ENCODE results near the gene FBXO46.
A peak's percentile ranks its signal among the peaks of the same experiment; 100 is the strongest.

The FBXO46 gene

GRCh38 chr19:45677351-45678230 is 53.1 kb downstream of the FBXO46 start:
- H3K4me1 ChIP-seq (ENCODE audit: control insufficient read depth, insufficient read depth, low read length), result 0 out of 2 replicates have a peak, but pooled peaks cover 3% of the 10 kb centered on the region
- peaks cover 8% of the 10 kb centered on the region for H3K27me3 ChIP-seq (ENCODE audit: control insufficient read depth, insufficient read depth, low read length)
- peak overlapping the region; percentile 45 for H3K27ac ChIP-seq (ENCODE audit: low read depth, low read length)
- H3K9me3 ChIP-seq (ENCODE audit: control insufficient read depth, insufficient read depth, low read length), result no peaks in the 10 kb centered on the region
- H3K36me3 ChIP-seq (ENCODE audit: control insufficient read depth, insufficient read depth, low read length), result no peaks in the 10 kb centered on the region
- peak overlapping the region; percentile 78 for H3K4me3 ChIP-seq (ENCODE audit: low read depth, low read length)
- H3K9ac ChIP-seq (ENCODE audit: low read depth, low read length), result peak overlapping the region; percentile 35; the same call in 1 of the 2 replicates

GRCh38 chr19:45676851-45677263 is 53.8 kb downstream of the FBXO46 start:
- H3K9ac ChIP-seq (ENCODE audit: low read depth, low read length), result no peak overlapping the region
- no peaks in the 10 kb centered on the region for H3K9me3 ChIP-seq (ENCODE audit: control insufficient read depth, insufficient read depth, low read length)
- H3K27me3 ChIP-seq (ENCODE audit: control insufficient read depth, insufficient read depth, low read length), result peaks cover 8% of the 10 kb centered on the region
- 0 out of 2 replicates have a peak, but pooled peaks cover 3% of the 10 kb centered on the region for H3K4me1 ChIP-seq (ENCODE audit: control insufficient read depth, insufficient read depth, low read length)
- peak overlapping the region; percentile 12 for H3K27ac ChIP-seq (ENCODE audit: low read depth, low read length)
- H3K36me3 ChIP-seq (ENCODE audit: control insufficient read depth, insufficient read depth, low read length), result no peaks in the 10 kb centered on the region
- H3K4me3 ChIP-seq (ENCODE audit: low read depth, low read length), result peak overlapping the region; percentile 78

GRCh38 chr19:45674946-45675345 is 55.8 kb downstream of the FBXO46 start:
- Histone ChIP-seq H3K4me3 (ENCODE audit: low read depth, low read length) (no peak overlapping the region), H3K27me3 (ENCODE audit: control insufficient read depth, insufficient read depth, low read length) (peaks cover 16% of the 10 kb centered on the region), H3K9me3 (ENCODE audit: control insufficient read depth, insufficient read depth, low read length) (no peaks in the 10 kb centered on the region), H3K9ac (ENCODE audit: low read depth, low read length) (no peak overlapping the region), H3K4me1 (ENCODE audit: control insufficient read depth, insufficient read depth, low read length) (0 out of 2 replicates have a peak, but pooled peaks cover 7% of the 10 kb centered on the region), H3K27ac (ENCODE audit: low read depth, low read length) (no peak overlapping the region), H3K36me3 (ENCODE audit: control insufficient read depth, insufficient read depth, low read length) (no peaks in the 10 kb centered on the region)

GRCh38 chr19:45670670-45671453 is 59.8 kb downstream of the FBXO46 start:
- peaks cover 32% of the 10 kb centered on the region for H3K27me3 ChIP-seq (ENCODE audit: control insufficient read depth, insufficient read depth, low read length)
- H3K27ac ChIP-seq (ENCODE audit: low read depth, low read length), result no peak overlapping the region
- peak overlapping the region; percentile 69 for H3K4me3 ChIP-seq (ENCODE audit: low read depth, low read length)
- H3K36me3 ChIP-seq (ENCODE audit: control insufficient read depth, insufficient read depth, low read length), result no peaks in the 10 kb centered on the region
- H3K9me3 ChIP-seq (ENCODE audit: control insufficient read depth, insufficient read depth, low read length), result no peaks in the 10 kb centered on the region
- H3K4me1 ChIP-seq (ENCODE audit: control insufficient read depth, insufficient read depth, low read length), result peaks cover 13% of the 10 kb centered on the region
- no peak overlapping the region for H3K9ac ChIP-seq (ENCODE audit: low read depth, low read length)

GRCh38 chr19:45668342-45668871 is 62.3 kb downstream of the FBXO46 start:
- peaks cover 13% of the 10 kb centered on the region for H3K4me1 ChIP-seq (ENCODE audit: control insufficient read depth, insufficient read depth, low read length)
- no peak overlapping the region for H3K27ac ChIP-seq (ENCODE audit: low read depth, low read length)
- H3K27me3 ChIP-seq (ENCODE audit: control insufficient read depth, insufficient read depth, low read length), result peaks cover 32% of the 10 kb centered on the region
- no peak overlapping the region for H3K9ac ChIP-seq (ENCODE audit: low read depth, low read length)
- H3K9me3 ChIP-seq (ENCODE audit: control insufficient read depth, insufficient read depth, low read length), result no peaks in the 10 kb centered on the region
- H3K36me3 ChIP-seq (ENCODE audit: control insufficient read depth, insufficient read depth, low read length), result no peaks in the 10 kb centered on the region
- H3K4me3 ChIP-seq (ENCODE audit: low read depth, low read length), result peak overlapping the region; percentile 66

- H3K9me3 ChIP-seq (ENCODE audit: control insufficient read depth, insufficient read depth, low read length), result no peaks in the 10 kb centered on the region
- peak within 1 kb of the TSS; percentile 66 for H3K4me3 ChIP-seq (ENCODE audit: low read depth, low read length)
- no peaks in the 10 kb centered on the region for H3K36me3 ChIP-seq (ENCODE audit: control insufficient read depth, insufficient read depth, low read length)
- H3K4me1 ChIP-seq (ENCODE audit: control insufficient read depth, insufficient read depth, low read length), result peaks cover 13% of the 10 kb centered on the region
- H3K27me3 ChIP-seq (ENCODE audit: control insufficient read depth, insufficient read depth, low read length), result peaks cover 32% of the 10 kb centered on the region
- H3K9ac ChIP-seq (ENCODE audit: low read depth, low read length), result no peak within 1 kb of the TSS
- no peak within 1 kb of the TSS for H3K27ac ChIP-seq (ENCODE audit: low read depth, low read length)
These were observed 62.9 kb downstream of the FBXO46 start, which contains the start of gene GIPR for GRCh38 chr19:45667620-45668341. Gene GIPR, plus strand, starts transcription at chr19:45668221. Its CDS starts 1,300 bp downstream, at chr19:45669521.

GRCh38 chr19:45664575-45664974 is 66.1 kb downstream of the FBXO46 start:
- Histone ChIP-seq H3K9ac (ENCODE audit: low read depth, low read length) (no peak overlapping the region), H3K4me3 (ENCODE audit: low read depth, low read length) (no peak overlapping the region), H3K27me3 (ENCODE audit: control insufficient read depth, insufficient read depth, low read length) (peaks cover 21% of the 10 kb centered on the region), H3K27ac (ENCODE audit: low read depth, low read length) (no peak overlapping the region), H3K9me3 (ENCODE audit: control insufficient read depth, insufficient read depth, low read length) (no peaks in the 10 kb centered on the region), H3K4me1 (ENCODE audit: control insufficient read depth, insufficient read depth, low read length) (peaks cover 9% of the 10 kb centered on the region), H3K36me3 (ENCODE audit: control insufficient read depth, insufficient read depth, low read length) (no peaks in the 10 kb centered on the region)

- H3K36me3 ChIP-seq (ENCODE audit: control insufficient read depth, insufficient read depth, low read length), result no peaks in the 10 kb centered on the region
- no peak overlapping the region for H3K4me3 ChIP-seq (ENCODE audit: low read depth, low read length)
- no peaks in the 10 kb centered on the region for H3K9me3 ChIP-seq (ENCODE audit: control insufficient read depth, insufficient read depth, low read length)
- H3K27me3 ChIP-seq (ENCODE audit: control insufficient read depth, insufficient read depth, low read length), result peaks cover 13% of the 10 kb centered on the region
- H3K4me1 ChIP-seq (ENCODE audit: control insufficient read depth, insufficient read depth, low read length), result peaks cover 6% of the 10 kb centered on the region
- H3K9ac ChIP-seq (ENCODE audit: low read depth, low read length), result no peak overlapping the region
- H3K27ac ChIP-seq (ENCODE audit: low read depth, low read length), result no peak overlapping the region
These were observed 66.9 kb downstream of the FBXO46 start for GRCh38 chr19:45663800-45664199.

- no peak overlapping the region for H3K9ac ChIP-seq (ENCODE audit: low read depth, low read length)
- no peaks in the 10 kb centered on the region for H3K36me3 ChIP-seq (ENCODE audit: control insufficient read depth, insufficient read depth, low read length)
- H3K9me3 ChIP-seq (ENCODE audit: control insufficient read depth, insufficient read depth, low read length), result no peaks in the 10 kb centered on the region
- H3K4me1 ChIP-seq (ENCODE audit: control insufficient read depth, insufficient read depth, low read length), result no peaks in the 10 kb centered on the region
- no peak overlapping the region for H3K27ac ChIP-seq (ENCODE audit: low read depth, low read length)
- no peaks in the 10 kb centered on the region for H3K27me3 ChIP-seq (ENCODE audit: control insufficient read depth, insufficient read depth, low read length)
- H3K4me3 ChIP-seq (ENCODE audit: low read depth, low read length), result no peak overlapping the region
These were observed 70.1 kb downstream of the FBXO46 start for GRCh38 chr19:45660636-45661035.

All from HUES48 (cell line).